K562 (cell line): ENCODE results near the gene SIT1. TPM values are rescaled to one million over a fixed set of nuclear protein-coding genes. Genes with fewer than 3 reads are reported as not detected.

Source experiments
- ATF7 ChIP-seq: fragments of 450-650 bp; IDR thresholded peaks from 2 replicates; pipeline ENCODE4 v1.7.1; 2014; ENCODE audit warnings: mild to moderate bottlenecking, moderate library complexity
- BDP1 ChIP-seq: IDR thresholded peaks from 3 replicates; pipeline ENCODE4 v1.6.1; 2011; ENCODE audit not compliant: insufficient read length, insufficient read depth
- CHD4 ChIP-seq: fragments of 200-600 bp; sonication (generic); IDR thresholded peaks from 3 replicates; pipeline ENCODE4 v1.6.1; 2012; ENCODE audit warnings: low read depth, mild to moderate bottlenecking, mixed read lengths, low read length, inconsistent platforms; ENCODE audit not compliant: insufficient read depth, insufficient replicate concordance, poor library complexity, severe bottlenecking
- DDX20 ChIP-seq: fragments of 450-650 bp; IDR thresholded peaks from 2 replicates; pipeline ENCODE4 v1.6.1; 2016; ENCODE audit warnings: missing genetic modification characterization, low read depth, mild to moderate bottlenecking, missing compliant biosample characterization, moderate library complexity
- EZH2 ChIP-seq: IDR thresholded peaks from 2 replicates; pipeline ENCODE4 v1.6.1; 2012; ENCODE audit warnings: low read depth, mild to moderate bottlenecking, inconsistent platforms, low read length, borderline replicate concordance
- FOXK1 ChIP-seq: sonication (generic); formaldehyde crosslinking; IDR thresholded peaks from 2 replicates; pipeline ENCODE4 v1.8.0; 2022; ENCODE audit warnings: missing genetic modification reagents, mild to moderate bottlenecking, borderline replicate concordance
- HDAC1 ChIP-seq, 2 experiments: fragments of 450-650 bp; IDR thresholded peaks; 2 replicates each; pipeline ENCODE4 v1.6.1; 2016 to 2017; ENCODE audit warnings: inconsistent platforms in 1 of 2, mild to moderate bottlenecking in 1 of 2, moderate library complexity in 1 of 2
- HDAC2 ChIP-seq: fragments of 450-650 bp; IDR thresholded peaks from 2 replicates; pipeline ENCODE4 v1.6.1; 2016; ENCODE audit warnings: mild to moderate bottlenecking
- HNRNPUL1 ChIP-seq: fragments of 200-400 bp; formaldehyde crosslinking; IDR thresholded peaks from 2 replicates; pipeline ENCODE4 v1.6.1; 2017; ENCODE audit warnings: low read length
- KDM5B ChIP-seq: fragments of 200-600 bp; sonication (generic); IDR thresholded peaks from 2 replicates; pipeline ENCODE4 v1.6.1; 2012; ENCODE audit warnings: low read depth, mild to moderate bottlenecking, moderate library complexity, low read length, control low read depth, inconsistent platforms; ENCODE audit not compliant: insufficient replicate concordance
- LARP7 ChIP-seq: fragments of 450-650 bp; IDR thresholded peaks from 2 replicates; pipeline ENCODE4 v1.6.1; 2016
- MAZ ChIP-seq, 2 experiments: fragments of 450-650 bp in 1 of 2; sonication (generic) in 1 of 2; formaldehyde crosslinking; IDR thresholded peaks in 1 of 2; conservative IDR thresholded peaks in 1 of 2; 2 replicates each; pipeline versions ENCODE4 v1.4.0 to v1.5.0; 2020; ENCODE audit warnings: mild to moderate bottlenecking in 1 of 2, missing genetic modification reagents in 1 of 2
- MCM3 ChIP-seq: fragments of 450-650 bp; IDR thresholded peaks from 2 replicates; pipeline ENCODE4 v1.6.1; 2016
- MED1 ChIP-seq: sonication (generic); formaldehyde crosslinking; IDR thresholded peaks from 2 replicates; pipeline ENCODE4 v1.8.1; 2023; ENCODE audit warnings: missing genetic modification reagents, borderline replicate concordance
- MEIS2 ChIP-seq: fragments of 450-650 bp; IDR thresholded peaks from 2 replicates; pipeline ENCODE4 v1.6.1; 2014; ENCODE audit warnings: mild to moderate bottlenecking; ENCODE audit not compliant: partially characterized antibody
- MTA1 ChIP-seq: fragments of 450-650 bp; IDR thresholded peaks from 2 replicates; pipeline ENCODE4 v1.6.1; 2017; ENCODE audit warnings: borderline replicate concordance
- POLR2AphosphoS2 ChIP-seq: IDR thresholded peaks from 2 replicates; pipeline ENCODE4 v1.6.1; 2012; ENCODE audit warnings: low read length, improper control_type of control experiment
- PURB ChIP-seq: sonication (generic); formaldehyde crosslinking; IDR thresholded peaks from 2 replicates; pipeline ENCODE4 v1.9.0; 2021; ENCODE audit warnings: low read depth, mild to moderate bottlenecking, missing genetic modification reagents
- RBM34 ChIP-seq: fragments of 200-400 bp; formaldehyde crosslinking; IDR thresholded peaks from 2 replicates; pipeline ENCODE4 v1.6.1; 2018; ENCODE audit warnings: low read length, borderline replicate concordance; ENCODE audit not compliant: insufficient read depth
- RFX5 ChIP-seq: IDR thresholded peaks from 2 replicates; pipeline ENCODE4 v1.6.1; 2011; ENCODE audit warnings: low read depth, mild to moderate bottlenecking, improper control_type of control experiment, low read length
- RUNX1 ChIP-seq: sonication (generic); IDR thresholded peaks from 2 replicates; pipeline ENCODE4 v1.6.1; 2016; ENCODE audit warnings: antibody characterized with exemption, low read depth
- SRSF1 ChIP-seq: fragments of 200-400 bp; formaldehyde crosslinking; IDR thresholded peaks from 2 replicates; pipeline ENCODE4 v1.6.1; 2017; ENCODE audit warnings: mild to moderate bottlenecking, low read depth, low read length, moderate library complexity
- STAG1 ChIP-seq: sonication (generic); formaldehyde crosslinking; IDR thresholded peaks from 2 replicates; pipeline ENCODE4 v1.5.0; 2020; ENCODE audit warnings: missing genetic modification reagents, borderline replicate concordance
- TBP ChIP-seq: optimal IDR thresholded peaks from 2 replicates; pipeline ENCODE3; 2011; ENCODE audit warnings: low read depth, low read length, improper control_type of control experiment
- USF2 ChIP-seq: sonication (generic); formaldehyde crosslinking; IDR thresholded peaks from 2 replicates; pipeline ENCODE4 v1.5.0; 2020; ENCODE audit warnings: missing genetic modification reagents
- ZBTB2 ChIP-seq: fragments of 450-650 bp; IDR thresholded peaks from 2 replicates; pipeline ENCODE4 v1.6.1; 2016; ENCODE audit warnings: antibody characterized with exemption
- ZBTB7A ChIP-seq: IDR thresholded peaks from 2 replicates; pipeline ENCODE4 v1.6.1; 2011; ENCODE audit warnings: low read depth, mild to moderate bottlenecking, low read length, moderate library complexity, borderline replicate concordance; ENCODE audit not compliant: control insufficient read depth
- ZNF696 ChIP-seq: fragments of 250-450 bp; sonication (Bioruptor Pico); conservative IDR thresholded peaks from 2 replicates; pipeline ENCODE4 v1.4.0; 2020; ENCODE audit warnings: mild to moderate bottlenecking, moderate library complexity
- polyA plus RNA-seq, 8 experiments: library from polyadenylated mRNA; depleted of rRNA in 4 of 8; stranded (reverse) in 5 of 8; unstranded in 3 of 8; fragments of >200 nt; fragmentation: Nextera tagmentation in 2 of 8; fragmentation: Illumina TruSeq in 1 of 8; extraction: Ambion mirVana in 2 of 8; extraction: Trizol in 1 of 8; gene quantifications; 2 replicates each; pipeline versions ENCODE4 v1.2.1 to v1.2.3, GENCODE V29; 2011 to 2014; ENCODE audit warnings: inconsistent platforms in 1 of 8, missing spikeins in 1 of 8
- total RNA-seq, 7 experiments: library from RNA; depleted of rRNA in 6 of 7; stranded (reverse); fragments of >200 nt in 6 of 7; fragmentation: Illumina TruSeq in 2 of 7; extraction: Trizol in 2 of 7; gene quantifications; 2 replicates each; pipeline versions ENCODE4 v1.2.1 to v1.2.3, GENCODE V29; 2011 to 2021; ENCODE audit warnings: low replicate concordance in 1 of 7

Gene SIT1
- total and polyA plus RNA-seq, 9 of the 15 experiments (the other 6 are each of a cell fraction or from before 2014, with no cell fraction given), result not detected

GRCh38 chr9:35658137-35658967 is 7.6 kb upstream of the SIT1 start, which contains the start of gene CCDC107 (continued):
- TF ChIP-seq USF2 (no peak), LARP7 (no peak), BDP1 (no peak), RFX5 (no peak), TBP (no peak), RBM34 (no peak), ZBTB2 (no peak; the same call in 1 of the 2 replicates), HNRNPUL1 (no peak), MEIS2 (peak; percentile 68), HDAC2 (0 out of 2 replicates have a peak, but pooled peaks have one; percentile 33), KDM5B (peak; percentile 62), MED1 (CRISPR knock-in tag) (no peak), STAG1 (CRISPR knock-in tag) (peak; percentile 34; the same call in 1 of the 2 replicates), MAZ (CRISPR knock-in tag; conservative IDR thresholded peaks at IDR 0.05 in 1 of 2, IDR thresholded peaks at IDR 0.05 in 1 of 2) (peak; percentile 29 to 67; a peak in 2 of 4 replicates), POLR2AphosphoS2 (peak; percentile 40; the same call in 1 of the 2 replicates), RUNX1 (no peak), ATF7 (0 out of 2 replicates have a peak, but pooled peaks have one; percentile 65), PURB (CRISPR knock-in tag) (no peak), CHD4 (no peak), FOXK1 (CRISPR knock-in tag) (no peak), HDAC1 (IDR thresholded peaks at IDR 0.05) (peak in 1 of 2 experiments; percentile 53; a peak in 1 of 4 replicates), MTA1 (no peak), MCM3 (no peak), ZNF696 (CRISPR knock-in tag) (no peak), SRSF1 (no peak), ZBTB7A (peak; percentile 91; the same call in 1 of the 2 replicates), DDX20 (no peak), EZH2 (no peak)
